ENCODE measurements around the gene MMP14. TPM values are rescaled to one million over a fixed set of nuclear protein-coding genes. Genes with fewer than 3 reads are reported as not detected.

Gene MMP14
- total RNA-seq, 2 donors from 2014 or later: 0.68 to 2.2 TPM

DNA sequence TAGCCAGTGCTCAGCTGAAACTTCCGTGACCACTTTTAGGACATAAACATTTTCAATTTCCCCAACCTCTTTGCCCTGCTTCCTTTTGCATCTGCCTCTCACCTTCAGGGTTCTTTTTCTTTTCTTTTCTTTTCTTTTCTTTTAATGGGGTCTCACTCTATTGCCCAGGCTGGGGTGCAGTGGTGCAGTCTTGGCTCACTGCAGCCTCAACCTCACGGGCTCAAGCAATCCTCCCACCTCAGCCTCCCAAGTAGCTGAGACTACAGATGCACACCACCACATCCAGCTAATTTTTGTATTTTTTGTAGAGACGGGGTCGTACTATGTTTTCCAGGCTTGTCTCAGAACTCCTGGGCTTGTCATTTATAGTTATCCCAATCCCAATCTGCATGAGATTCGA lies 30.5 kb downstream of the MMP14 start:
- Mint-ChIP-seq H3K9me3 (no peaks in the 10 kb centered on the region), H3K36me3 (peaks cover 0 to 3% of the 10 kb centered on the region in 2 donors), H3K27ac (no peak overlapping the region)
- no peak for DNase-seq (ENCODE audit: low spot score in 2 of 2)
- no peak for ATAC-seq

DNA sequence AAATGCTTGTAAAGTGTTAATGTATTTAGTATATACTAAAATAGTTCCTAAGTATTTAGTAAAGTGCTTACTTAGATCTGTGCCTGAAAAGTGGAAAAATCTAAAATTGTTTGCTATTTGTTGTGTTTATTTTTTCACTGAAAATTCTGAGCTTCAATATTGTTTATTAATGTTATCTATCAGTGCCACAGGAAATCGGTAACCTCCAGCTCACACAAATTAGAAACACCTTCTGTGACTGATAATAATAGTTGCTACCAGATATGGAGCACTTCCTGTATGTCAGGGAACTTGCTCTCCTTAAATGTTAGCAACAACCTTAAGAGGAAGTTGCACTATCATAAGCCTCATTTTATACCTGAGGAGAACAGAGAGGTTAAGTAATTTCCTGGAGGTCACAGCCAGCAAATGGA lies 34.4 kb downstream of the MMP14 start:
- Mint-ChIP-seq H3K9me3 (no peaks in the 10 kb centered on the region), H3K36me3 (peaks cover 17 to 21% of the 10 kb centered on the region in 2 donors), H3K27ac (peak overlapping the region; percentile 95 to 98)
- ATAC-seq (peak in 1 of 2 donors; percentile 66), DNase-seq (ENCODE audit: low spot score in 2 of 2) (no peak)

DNA sequence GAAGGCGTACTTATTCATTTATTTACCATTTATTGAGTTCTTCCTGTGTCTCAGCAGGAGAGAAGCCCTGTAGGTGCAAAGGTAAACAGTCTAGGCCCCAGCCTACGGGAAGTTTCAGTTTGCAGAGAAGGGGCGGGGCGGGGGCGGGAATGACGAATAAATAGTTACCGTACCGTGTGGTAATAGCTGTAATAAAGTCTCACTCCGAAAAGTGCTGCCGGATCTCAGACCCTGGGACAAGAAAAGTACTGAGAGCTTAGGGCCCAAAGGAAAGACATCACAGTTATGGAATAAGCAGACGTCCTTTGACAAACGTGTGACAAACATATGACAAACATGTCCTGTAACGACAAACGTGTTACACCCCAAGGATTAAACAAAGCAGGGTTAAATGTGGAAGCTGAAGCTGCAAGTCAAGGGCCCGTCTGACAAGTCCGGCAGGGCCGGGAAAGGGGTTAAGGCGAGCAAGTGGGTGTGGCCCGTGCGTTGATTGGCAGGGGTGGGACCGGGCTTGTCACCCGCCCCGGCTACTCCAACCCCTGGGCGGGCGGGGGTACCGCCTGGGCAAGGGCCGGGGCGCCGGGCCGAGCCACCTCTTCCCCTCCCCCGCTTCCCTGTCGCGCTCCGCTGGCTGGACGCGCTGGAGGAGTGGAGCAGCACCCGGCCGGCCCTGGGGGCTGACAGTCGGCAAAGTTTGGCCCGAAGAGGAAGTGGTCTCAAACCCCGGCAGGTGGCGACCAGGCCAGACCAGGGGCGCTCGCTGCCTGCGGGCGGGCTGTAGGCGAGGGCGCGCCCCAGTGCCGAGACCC lies 35.0 kb downstream of the MMP14 start, which contains the start of gene LRP10:
Gene LRP10, plus strand, starts transcription at position 517 of the 809 bp plus-strand sequence. CDS start 564 bp downstream, outside the sequence.
- H3K36me3 Mint-ChIP-seq: peaks cover 19 to 26% of the 10 kb centered on the region in 2 donors
- no peaks in the 10 kb centered on the region for H3K9me3 Mint-ChIP-seq
- DNase-seq (ENCODE audit: low spot score in 2 of 2) (peak; percentile 81 to 87), ATAC-seq (peak; percentile 83 to 84)
- peak within 1 kb of the TSS; percentile 95 to 98 for H3K27ac Mint-ChIP-seq

DNA sequence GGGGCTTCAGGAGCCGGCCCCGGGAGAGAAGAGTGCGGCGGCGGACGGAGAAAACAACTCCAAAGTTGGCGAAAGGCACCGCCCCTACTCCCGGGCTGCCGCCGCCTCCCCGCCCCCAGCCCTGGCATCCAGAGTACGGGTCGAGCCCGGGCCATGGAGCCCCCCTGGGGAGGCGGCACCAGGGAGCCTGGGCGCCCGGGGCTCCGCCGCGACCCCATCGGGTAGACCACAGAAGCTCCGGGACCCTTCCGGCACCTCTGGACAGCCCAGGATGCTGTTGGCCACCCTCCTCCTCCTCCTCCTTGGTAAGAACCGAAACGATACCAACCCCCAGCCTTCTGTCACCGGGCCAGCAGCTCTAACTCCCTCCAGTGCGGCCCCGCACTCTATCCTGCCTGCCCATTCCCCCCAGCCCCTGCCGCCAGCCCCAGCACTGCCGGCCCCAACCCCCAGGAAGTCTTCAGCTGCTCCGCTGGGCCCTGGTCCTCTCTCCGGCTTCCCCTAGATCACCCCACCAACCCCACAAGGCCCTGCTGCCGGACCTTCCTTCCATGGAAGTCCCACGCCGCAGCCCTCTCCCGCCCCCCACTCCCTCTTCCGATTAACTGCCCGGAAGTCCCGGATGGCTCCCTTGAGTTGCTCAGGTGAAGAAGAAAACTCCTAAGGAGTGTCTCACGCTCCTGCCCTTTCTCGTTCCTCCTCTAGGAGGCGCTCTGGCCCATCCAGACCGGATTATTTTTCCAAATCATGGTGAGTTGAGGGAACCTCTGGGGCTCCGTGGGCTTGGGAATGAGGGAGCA lies 35.8 kb downstream of the MMP14 start:
- Mint-ChIP-seq H3K9me3 (no peaks in the 10 kb centered on the region), H3K27ac (peak overlapping the region; percentile 94 to 95), H3K36me3 (peaks cover 19 to 26% of the 10 kb centered on the region in 2 donors)
- ATAC-seq (peak; percentile 14 to 30), DNase-seq (ENCODE audit: low spot score in 2 of 2) (peak; percentile 76 to 82)

DNA sequence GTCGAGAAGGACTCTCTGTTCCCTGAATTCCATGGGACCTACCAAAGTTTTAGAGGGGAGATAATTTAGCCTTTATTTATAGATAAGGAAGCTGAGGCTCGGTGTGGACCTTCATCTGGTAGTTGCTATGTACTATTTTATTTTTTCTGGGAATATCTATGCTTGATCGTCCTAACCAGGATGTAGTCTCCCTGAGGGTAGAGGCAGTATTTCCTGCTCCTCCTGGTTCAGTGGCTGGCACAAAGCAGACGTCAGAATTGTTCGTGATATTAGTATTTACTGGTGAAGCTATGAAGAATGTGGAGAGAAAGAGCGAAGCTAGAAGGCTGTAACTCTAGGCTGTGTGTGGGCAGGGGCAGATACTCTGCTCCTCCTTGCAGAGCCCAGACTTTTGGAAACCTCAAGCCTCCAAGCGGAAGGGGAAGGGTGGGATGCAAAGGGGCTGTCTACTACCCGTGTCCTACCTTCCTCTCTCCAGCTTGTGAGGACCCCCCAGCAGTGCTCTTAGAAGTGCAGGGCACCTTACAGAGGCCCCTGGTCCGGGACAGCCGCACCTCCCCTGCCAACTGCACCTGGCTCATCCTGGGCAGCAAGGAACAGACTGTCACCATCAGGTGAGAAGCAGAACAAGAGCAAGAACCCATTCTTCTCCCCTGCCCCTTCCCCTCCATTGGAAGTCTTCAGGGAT lies 36.6 kb downstream of the MMP14 start:
- peak overlapping the region; percentile 94 to 95 for H3K27ac Mint-ChIP-seq
- DNase-seq (ENCODE audit: low spot score in 2 of 2) (no peak), ATAC-seq (no peak)
- no peaks in the 10 kb centered on the region for H3K9me3 Mint-ChIP-seq
- H3K36me3 Mint-ChIP-seq: peaks cover 19 to 26% of the 10 kb centered on the region in 2 donors

DNA sequence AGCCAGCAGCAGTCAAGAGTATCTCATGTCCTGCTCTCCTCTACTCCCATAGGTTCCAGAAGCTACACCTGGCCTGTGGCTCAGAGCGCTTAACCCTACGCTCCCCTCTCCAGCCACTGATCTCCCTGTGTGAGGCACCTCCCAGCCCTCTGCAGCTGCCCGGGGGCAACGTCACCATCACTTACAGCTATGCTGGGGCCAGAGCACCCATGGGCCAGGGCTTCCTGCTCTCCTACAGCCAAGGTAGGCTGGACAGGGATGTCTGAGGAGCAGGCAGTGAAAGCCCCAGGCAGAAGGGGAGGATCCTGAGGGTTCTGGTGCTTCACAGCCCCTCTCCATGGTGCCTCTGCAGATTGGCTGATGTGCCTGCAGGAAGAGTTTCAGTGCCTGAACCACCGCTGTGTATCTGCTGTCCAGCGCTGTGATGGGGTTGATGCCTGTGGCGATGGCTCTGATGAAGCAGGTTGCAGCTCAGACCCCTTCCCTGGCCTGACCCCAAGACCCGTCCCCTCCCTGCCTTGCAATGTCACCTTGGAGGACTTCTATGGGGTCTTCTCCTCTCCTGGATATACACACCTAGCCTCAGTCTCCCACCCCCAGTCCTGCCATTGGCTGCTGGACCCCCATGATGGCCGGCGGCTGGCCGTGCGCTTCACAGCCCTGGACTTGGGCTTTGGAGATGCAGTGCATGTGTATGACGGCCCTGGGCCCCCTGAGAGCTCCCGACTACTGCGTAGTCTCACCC lies 38.8 kb downstream of the MMP14 start:
- DNase-seq (ENCODE audit: low spot score in 2 of 2): peak in 1 of 2 donors; percentile 49
- Mint-ChIP-seq H3K36me3 (peaks cover 19 to 26% of the 10 kb centered on the region in 2 donors), H3K9me3 (no peaks in the 10 kb centered on the region), H3K27ac (no peak overlapping the region)
- no peak for ATAC-seq

DNA sequence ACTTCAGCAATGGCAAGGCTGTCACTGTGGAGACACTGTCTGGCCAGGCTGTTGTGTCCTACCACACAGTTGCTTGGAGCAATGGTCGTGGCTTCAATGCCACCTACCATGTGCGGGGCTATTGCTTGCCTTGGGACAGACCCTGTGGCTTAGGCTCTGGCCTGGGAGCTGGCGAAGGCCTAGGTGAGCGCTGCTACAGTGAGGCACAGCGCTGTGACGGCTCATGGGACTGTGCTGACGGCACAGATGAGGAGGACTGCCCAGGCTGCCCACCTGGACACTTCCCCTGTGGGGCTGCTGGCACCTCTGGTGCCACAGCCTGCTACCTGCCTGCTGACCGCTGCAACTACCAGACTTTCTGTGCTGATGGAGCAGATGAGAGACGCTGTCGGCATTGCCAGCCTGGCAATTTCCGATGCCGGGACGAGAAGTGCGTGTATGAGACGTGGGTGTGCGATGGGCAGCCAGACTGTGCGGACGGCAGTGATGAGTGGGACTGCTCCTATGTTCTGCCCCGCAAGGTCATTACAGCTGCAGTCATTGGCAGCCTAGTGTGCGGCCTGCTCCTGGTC lies 39.4 kb downstream of the MMP14 start:
- Mint-ChIP-seq H3K27ac (no peak overlapping the region), H3K36me3 (peaks cover 19 to 26% of the 10 kb centered on the region in 2 donors), H3K9me3 (no peaks in the 10 kb centered on the region)
- DNase-seq (ENCODE audit: low spot score in 2 of 2) (peak in 1 of 2 donors; percentile 50), ATAC-seq (no peak)

DNA sequence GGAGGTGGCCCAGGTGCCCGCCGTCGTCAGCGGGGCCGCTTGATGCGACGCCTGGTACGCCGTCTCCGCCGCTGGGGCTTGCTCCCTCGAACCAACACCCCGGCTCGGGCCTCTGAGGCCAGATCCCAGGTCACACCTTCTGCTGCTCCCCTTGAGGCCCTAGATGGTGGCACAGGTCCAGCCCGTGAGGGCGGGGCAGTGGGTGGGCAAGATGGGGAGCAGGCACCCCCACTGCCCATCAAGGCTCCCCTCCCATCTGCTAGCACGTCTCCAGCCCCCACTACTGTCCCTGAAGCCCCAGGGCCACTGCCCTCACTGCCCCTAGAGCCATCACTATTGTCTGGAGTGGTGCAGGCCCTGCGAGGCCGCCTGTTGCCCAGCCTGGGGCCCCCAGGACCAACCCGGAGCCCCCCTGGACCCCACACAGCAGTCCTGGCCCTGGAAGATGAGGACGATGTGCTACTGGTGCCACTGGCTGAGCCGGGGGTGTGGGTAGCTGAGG lies 40.7 kb downstream of the MMP14 start:
- Mint-ChIP-seq H3K27ac (no peak overlapping the region), H3K9me3 (no peaks in the 10 kb centered on the region), H3K36me3 (peaks cover 19 to 26% of the 10 kb centered on the region in 2 donors)
- DNase-seq (ENCODE audit: low spot score in 2 of 2): no peak
- ATAC-seq: no peak

DNA sequence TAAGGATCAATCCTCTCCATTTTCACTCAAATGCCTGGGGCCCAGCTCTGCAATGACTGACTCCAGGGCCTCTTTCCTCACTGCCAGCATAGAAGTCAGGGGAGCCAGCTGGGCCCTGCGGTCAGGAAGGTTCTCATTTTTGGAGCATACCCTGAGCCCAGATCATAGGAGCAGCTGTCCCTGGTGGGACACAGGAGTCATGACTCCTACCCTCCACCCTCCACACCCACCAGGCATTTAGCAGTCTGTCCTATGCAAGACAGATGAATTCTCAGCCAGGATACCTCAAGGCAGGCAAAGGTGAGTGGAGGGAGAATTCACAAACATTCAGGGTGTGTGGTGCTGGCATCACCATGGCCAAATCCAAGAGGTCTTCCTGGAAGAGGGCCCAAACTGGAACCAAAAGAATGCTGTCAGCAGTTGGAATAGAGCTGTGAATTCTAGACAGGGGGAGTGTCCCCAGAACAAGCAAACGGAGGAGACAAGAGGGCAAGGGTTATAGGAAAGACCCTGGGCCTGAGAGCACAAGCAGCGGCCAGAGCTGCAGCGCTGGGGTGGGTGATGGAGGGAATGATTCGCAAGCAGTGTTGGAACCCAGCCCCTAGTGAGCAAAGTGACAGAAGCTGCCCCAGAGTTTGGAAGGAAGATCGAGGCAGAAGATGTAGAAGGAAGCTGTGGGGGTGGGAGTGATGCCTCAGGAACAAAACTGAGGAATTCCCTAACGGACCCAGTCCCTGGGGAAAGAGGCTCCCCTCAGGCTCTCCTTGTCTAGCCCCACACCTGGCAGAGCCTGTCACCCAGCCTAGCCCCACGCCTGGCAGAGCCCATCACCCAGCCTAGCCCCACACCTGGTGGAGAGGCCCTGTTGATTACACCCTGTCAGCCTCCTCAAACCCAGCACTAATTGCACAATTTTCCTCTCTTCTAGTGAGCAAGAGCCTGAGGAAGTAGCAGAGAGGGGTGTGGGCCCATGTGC lies 42.2 kb downstream of the MMP14 start:
- H3K27ac Mint-ChIP-seq: peak overlapping the region; percentile 18 to 83

DNA sequence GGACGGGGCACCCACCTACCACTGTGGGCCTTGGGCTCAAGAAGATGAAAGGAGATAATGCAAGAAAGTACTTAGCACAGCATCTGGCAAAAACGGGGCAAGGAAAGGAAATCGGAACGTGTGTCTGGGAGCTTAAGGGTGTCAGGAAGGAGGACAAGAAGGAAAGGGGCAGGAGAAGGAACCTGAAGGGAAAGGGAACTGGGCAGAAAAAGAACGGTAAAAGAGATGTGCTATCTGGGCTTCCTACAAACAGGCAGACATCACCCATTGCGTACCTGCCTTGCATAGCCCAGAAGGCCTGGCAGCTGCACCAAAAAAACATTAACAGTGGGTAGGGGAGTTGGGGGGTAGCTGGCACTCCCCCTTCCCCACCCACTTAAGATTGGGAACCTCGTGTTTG lies 45.7 kb downstream of the MMP14 start:
- Mint-ChIP-seq H3K36me3 (no peaks in the 10 kb centered on the region), H3K27ac (peak overlapping the region in 1 of 2 donors; percentile 62), H3K9me3 (no peaks in the 10 kb centered on the region)
- no peak for DNase-seq (ENCODE audit: low spot score in 2 of 2)
- no peak for ATAC-seq

More for the DNA sequence above, 42.2 kb downstream of the MMP14 start:
- ATAC-seq: no peak
- Mint-ChIP-seq H3K36me3 (peaks cover 12 to 14% of the 10 kb centered on the region in 2 donors), H3K9me3 (no peaks in the 10 kb centered on the region)
- no peak for DNase-seq (ENCODE audit: low spot score in 2 of 2)

DNA sequence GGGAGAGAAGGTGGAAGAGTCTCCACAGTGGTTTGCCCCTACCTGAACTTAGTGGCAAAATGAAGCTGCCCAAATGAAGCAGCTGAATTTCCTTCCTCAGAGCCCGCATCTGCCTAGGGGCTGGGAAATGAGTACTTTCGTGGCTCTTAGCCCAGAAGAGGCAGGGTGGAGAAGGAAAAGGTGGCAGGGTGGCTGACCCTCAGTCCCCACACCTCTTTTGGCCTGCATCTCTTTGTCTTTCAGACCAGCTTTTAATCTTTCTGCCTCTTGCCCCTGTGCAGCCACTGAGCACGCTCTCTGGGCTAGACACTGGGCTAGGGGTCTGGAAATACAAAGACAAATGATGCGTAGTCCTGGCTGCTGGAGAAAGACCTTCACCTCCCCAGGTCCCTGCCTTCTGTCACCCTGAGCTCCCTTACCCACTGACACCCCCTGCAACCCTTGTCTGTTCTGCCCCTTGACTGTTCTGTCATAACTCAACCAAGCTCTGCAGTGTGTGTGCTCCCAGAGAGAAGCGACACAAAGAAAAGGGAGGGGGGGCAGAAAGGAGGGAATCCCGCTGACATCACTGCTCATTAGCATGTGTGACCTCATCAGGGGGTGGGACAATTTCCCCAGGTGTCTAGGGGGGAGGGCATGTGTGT lies 46.3 kb downstream of the MMP14 start:
- no peaks in the 10 kb centered on the region for H3K9me3 Mint-ChIP-seq
- ATAC-seq (no peak), DNase-seq (ENCODE audit: low spot score in 2 of 2) (no peak)
- H3K27ac Mint-ChIP-seq: no peak overlapping the region
- no peaks in the 10 kb centered on the region for H3K36me3 Mint-ChIP-seq

DNA sequence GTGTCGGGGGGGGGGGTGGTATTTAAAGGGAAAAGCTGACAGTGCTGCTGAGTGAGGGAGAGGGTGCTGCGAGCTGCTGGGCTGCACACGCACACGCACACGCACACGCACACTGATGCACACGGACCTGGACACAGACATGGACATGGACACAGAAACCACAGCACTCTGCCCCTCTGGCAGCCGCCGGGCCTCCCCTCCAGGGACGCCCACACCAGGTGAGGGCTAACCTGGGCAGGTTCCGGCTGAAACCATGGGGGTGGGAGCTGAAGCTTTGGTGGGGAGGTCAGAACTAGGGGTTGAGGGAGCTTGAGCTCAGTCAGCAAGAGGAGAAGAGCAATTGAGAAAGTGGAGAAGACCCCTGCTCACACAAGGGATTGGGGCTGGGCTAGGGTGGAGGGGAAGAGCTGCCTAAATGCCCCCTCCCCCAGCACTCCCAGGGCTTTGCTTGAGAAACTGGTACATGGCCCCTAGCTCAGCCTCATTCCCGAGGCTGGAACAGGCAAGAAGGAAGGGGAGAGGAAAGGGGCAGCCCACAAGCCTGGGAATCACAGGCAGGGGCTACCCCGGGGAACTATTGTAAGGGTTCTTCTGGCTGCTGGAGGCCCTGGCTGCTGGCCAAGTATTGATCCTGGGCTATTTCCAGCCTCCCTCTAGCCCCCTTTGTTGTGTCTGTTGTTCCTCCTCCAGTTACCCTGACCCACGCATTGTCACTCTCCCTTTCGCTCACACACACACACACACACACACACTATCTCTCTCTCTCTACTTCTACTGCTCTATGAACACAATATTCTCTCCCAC lies 47.0 kb downstream of the MMP14 start, which contains the start of gene REM2:
Gene REM2, plus strand, starts transcription at position 50 of the 804 bp plus-strand sequence. Its CDS starts 66 bp downstream, at position 116.
- H3K36me3 Mint-ChIP-seq: no peaks in the 10 kb centered on the region
- DNase-seq (ENCODE audit: low spot score in 2 of 2) (no peak), ATAC-seq (no peak)
- no peaks in the 10 kb centered on the region for H3K9me3 Mint-ChIP-seq
- H3K27ac Mint-ChIP-seq: peak within 1 kb of the TSS; percentile 1

DNA sequence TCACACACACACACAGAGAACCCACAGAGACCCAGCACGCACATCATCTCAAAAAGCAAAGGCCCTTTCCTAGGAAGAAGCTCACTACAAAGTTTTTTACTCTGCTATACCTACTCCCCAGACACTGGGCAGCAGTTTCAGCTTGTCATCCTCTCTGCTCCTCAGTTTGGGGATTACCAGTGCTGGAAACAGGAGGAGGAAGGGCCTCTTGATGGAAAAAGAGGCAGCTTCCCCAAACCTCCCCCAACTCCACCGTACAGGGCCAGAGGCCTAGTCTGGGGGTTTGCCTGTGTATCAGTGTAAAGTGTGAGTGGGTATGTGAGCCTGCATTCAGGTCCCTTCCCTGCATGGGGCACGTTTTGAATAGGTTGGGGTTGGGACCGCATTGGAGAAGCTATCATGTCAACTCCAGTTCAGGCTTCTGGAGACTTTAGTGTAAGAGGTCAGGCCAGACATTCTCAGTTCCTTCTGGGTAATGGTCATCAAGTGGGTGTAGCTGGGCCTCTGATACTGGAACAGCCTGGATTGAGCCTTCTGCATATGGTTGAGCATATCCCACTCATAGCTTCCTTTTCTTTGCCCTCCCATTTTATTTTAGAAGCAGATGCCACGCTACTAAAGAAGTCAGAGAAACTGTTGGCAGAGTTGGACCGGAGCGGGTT lies 47.8 kb downstream of the MMP14 start:
- no peak for ATAC-seq
- H3K27ac Mint-ChIP-seq: peak overlapping the region; percentile 1
- no peaks in the 10 kb centered on the region for H3K36me3 Mint-ChIP-seq
- no peaks in the 10 kb centered on the region for H3K9me3 Mint-ChIP-seq
- DNase-seq (ENCODE audit: low spot score in 2 of 2): no peak
